RPMI8226 (cell line): ENCODE data around the gene RARS2.

Source experiments
- DNase-seq: peaks from one replicate; pipeline ENCODE4 v3.0.0-alpha.2; 2015

Gene RARS2

DNA sequence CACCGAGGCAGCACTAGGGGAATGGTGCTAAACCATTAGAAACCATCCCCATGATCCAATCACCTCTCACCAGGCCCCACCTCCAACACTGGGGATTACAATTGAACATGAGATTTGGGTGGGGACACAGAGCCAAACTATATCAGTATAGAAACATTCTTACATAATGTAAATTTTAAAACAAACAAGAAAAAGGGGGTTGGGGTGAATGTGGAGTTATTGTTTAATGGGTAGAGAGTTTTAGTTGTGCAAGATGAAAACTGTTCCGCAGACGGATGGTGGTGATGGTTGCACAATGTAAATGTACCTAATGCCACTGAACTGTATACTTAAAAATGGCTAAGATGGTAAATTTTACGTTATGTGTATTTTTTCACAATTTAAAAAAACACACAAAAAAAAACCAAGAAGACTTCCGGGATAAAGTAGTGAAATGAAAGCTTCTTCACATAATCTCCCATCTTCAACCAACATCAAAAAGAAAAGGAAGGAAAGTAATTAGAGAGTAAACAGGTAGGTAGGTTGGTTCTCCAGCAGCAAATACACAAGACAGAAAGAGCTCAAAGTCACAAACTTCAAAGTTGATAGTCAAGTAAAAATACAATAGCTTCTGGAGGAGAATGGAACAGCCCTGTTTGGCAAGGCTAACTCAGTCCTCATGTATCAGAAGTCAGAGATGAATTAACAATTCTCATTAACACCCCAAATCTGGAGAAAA lies 16.3 kb downstream of the RARS2 start:
- DNase-seq = no peak

DNA sequence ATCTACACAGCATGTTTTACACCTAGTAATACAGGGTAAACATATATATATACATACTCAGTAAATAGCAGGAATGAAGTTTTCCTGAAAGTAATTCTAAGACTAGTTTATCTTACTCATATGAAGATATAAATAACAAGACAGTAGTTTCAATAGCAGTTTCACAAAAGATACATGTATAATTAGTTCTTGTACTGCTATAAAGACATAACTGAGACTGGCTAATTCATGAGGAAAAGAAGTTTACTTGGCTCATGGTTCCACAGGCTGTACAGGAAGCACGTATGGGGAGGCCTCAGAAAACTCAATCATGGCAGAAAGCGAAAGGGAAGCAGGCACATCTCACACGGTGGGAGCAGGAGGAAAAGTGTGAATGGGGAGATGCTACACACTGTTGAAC lies 16.9 kb downstream of the RARS2 start:
- no peak for DNase-seq

DNA sequence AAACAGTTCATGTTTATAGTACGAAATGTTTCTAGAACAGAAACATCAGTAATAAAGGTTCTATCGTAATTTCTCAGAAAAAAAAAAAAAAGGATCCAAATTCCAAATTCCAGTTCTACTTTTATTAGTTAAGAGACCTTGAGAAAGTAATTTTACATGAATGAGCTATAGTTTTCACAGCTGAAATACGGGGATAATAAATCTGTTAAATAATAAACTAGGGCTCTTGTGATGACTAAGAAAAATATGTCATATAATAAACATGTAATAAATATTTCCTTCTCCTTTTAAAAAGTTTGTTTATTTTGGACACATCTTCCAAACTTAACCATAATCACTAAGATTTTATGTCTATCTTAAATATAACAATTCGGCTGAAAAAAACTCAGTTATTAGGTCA lies 17.8 kb downstream of the RARS2 start:
- DNase-seq = no peak

DNA sequence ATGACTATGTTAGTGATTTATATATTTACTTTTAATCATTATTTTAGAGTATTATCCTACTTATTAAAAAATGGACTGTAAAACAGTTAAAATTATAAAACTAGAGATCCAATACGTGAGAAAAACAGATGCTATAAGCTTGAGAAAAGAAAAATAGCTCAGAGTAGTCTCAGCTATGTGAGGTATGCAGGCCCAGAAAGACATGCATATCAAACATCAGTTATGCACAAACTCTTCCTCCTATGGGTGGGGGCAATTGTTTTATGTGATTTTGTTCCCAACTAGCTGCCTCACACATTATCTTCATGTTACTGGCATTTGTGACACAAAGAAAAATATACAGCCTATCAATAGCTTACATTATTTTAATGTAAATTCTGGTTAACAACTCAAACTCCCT lies 28.8 kb downstream of the RARS2 start:
- no peak for DNase-seq

DNA sequence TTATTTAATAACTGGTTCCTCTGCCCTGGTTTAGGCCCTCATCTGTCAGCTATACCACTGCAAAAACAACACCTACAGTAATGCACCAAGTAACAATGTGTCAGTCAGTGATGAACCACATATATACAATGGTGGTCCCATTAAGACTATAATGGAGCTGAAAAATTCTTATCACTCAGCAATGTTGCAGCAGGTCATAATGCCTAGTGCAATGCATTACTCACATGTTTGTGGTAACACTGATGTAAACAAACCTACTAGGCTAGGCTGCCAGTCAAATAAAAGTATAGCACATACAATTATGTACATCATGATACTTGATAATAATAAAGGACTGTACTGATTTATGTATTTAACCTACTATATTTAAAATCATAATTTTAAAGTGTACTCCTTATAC lies 31.3 kb downstream of the RARS2 start:
- no peak for DNase-seq

DNA sequence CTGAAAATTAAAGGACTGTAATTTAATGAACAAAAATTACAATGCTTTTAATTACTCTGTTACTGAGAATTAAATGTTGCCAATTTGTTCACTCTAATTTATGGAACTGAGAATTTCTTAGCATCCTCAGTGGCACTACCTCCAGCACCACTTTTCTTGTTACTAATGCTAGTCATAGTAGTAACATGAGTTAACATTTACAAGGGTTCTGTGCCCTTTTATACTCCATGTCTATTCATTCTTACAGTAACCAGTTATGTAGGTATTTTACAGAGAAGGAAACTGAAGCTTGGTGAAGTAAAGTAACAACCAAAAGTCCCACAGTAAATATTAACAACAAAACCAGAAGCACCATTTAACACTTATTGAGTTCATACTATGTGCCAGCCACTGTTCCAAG lies 34.3 kb downstream of the RARS2 start:
- no peak for DNase-seq

DNA sequence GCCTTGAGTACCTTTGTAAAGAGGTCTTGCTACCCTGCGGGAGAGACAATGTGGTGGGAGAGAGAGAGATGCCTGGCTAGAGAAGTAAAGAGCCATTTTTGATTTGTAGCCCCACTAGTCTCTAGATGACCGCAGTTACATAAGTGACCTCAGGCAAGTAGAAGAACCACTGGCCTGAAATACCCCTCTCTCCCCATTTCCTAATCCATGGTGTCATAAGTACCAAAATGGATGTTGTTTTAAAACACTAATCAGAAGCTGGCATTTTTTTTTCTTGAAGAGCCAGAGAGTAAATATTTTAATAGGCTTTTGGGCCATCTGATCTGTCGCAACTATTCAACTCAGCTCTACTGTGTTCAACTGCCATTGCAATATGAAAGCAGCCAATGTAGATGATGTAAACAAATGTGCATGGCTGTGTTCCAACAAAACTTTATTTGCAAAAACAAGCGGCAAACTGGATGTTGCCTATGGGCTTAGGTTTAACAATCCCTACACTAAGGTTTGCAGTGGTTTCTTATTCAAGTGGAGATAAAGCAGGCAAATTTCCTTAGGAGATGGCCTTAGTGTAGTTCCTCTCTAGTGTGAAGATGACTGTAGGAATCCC lies 36.5 kb downstream of the RARS2 start:
- no peak for DNase-seq

DNA sequence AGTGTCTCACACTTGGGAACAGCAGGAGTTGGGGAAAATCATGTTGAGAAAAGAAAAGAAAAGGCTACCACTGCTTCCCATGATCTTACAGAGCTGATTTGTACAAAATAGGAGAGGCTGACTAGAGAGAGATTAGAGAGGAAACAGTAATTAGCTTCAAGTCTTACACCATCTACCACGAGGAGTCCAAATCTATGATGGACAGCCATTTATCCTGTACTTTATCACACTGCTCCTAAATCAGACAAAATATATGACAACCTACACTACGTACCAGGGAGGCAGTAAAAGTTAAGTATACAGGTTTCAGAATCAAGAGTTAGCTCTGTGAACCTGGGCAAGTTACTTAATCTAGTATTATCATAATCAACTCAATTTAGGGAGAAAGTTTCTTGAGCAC lies 38.0 kb downstream of the RARS2 start:
- DNase-seq = no peak

DNA sequence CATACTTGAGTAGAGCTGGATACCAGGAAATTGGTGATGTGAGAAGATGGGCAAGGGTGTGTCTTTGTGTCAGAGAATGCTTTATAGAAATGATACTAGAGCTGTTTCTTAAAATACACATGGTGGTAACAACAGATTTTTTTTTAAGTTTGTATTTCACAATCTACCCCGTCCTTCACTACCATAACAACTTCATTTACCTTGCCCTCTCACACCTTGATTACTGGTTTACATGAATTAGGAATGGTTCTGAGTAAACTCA lies 45.4 kb downstream of the RARS2 start:
- no peak for DNase-seq

DNA sequence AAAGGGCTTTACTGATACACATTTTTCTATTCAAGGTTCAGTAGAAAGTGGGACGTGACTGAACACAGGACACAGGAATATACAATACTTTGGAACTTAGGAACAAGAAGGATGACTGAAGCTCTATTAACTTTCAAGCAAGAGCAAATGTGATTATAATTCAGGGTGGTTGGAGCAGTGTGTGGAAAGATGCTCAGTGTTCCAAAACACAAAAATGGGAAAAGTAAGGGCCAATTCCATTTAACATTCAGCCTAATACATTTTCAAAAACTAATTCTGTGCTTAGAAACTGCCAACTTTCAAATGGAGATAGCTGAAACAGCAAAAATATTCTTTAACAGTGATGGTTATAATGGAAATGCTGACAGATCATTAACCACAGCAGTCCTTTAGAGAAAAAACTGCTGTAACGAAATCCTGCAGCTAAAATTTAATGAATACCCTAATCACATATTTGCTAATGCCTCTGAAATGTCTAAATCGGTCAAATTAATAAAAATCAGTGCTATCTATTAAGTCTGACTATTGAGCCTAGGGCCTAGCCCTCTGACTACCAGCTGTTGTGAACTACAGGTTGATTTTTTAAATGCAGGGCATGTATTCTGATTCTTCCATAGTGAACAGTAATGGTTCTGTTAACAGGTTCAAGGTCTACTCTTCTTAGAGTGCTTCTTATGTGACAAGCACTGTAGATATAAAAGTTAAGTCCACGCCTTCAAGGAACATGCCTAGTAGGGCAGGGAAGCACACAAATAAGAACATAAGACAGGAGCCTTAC lies 45.9 kb downstream of the RARS2 start:
- no peak for DNase-seq

DNA sequence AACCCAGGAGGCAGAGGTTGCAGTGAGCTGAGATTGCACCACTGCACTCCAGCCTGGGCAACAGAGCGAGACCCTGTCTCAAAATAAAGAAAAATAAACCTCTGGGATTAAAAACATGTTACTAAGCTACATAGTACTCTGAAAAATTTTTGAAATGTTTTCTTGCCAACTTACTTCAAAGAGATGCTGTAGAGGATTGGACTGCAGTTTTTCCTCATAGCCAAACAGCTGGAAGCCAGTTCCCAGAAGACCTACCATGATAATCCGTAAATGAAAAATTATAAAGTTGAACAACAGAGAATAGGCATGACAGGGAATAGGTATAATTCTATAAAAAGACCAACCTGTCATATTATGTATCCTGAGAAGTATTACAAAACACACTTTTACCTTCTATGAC lies 48.0 kb downstream of the RARS2 start:
- DNase-seq = no peak

DNA sequence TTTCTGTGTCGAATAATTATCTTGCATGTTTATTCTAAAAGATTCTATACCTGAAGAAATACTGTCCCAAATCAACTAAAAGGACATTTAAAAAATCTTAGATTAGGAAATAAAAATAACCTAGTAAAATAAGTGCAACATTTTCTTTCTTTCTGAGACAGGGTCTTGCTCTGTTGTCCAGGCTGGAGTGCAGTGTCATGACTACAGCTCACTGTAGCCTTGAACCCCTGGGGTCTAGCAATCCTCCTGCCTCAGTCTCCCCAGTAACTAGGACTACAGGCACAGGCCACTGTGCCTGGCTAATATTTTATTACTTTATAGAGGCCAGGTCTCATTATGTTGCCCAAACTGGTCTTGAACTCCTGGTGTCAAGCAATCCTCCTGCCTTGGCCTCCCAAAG lies 48.7 kb downstream of the RARS2 start:
- no peak for DNase-seq

DNA sequence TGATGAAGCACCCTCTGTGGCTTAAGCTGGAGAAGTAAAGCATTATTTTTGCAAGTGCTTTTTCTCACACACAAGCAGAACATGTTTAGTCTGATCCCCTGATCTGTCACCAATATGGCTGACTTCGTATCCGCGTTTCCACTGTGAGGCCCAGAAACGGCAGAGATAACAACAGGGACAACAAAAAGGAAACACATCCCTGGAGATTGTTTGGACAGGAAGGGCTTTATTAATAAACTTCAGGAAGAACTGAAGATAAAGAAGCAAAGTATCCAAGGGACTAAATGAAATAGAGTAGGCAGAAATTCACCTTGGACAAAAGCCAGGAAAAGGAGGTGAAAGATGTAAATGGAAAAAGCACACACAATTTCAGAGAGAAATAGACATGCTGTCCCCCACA lies 49.2 kb downstream of the RARS2 start:
- no peak for DNase-seq

DNA sequence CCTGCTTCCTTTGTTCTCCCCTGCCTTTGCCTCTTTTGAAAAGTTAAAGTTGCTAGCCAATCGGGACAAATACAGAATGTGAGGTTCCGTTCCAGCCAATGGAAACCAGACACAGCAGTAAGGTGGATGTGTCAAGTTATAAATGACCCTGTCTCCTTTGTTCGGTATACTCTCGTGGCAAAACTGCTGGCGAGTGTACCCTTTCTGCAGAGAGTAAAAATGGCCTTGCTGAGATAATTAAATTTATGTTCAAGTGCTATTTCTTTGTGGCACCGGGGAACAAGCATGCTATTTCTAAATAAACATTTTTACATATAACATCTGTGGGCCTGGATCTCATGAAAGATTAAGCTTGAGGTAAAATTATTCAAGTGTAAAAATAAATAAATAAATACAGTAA lies 50.2 kb downstream of the RARS2 start:
- no peak for DNase-seq

DNA sequence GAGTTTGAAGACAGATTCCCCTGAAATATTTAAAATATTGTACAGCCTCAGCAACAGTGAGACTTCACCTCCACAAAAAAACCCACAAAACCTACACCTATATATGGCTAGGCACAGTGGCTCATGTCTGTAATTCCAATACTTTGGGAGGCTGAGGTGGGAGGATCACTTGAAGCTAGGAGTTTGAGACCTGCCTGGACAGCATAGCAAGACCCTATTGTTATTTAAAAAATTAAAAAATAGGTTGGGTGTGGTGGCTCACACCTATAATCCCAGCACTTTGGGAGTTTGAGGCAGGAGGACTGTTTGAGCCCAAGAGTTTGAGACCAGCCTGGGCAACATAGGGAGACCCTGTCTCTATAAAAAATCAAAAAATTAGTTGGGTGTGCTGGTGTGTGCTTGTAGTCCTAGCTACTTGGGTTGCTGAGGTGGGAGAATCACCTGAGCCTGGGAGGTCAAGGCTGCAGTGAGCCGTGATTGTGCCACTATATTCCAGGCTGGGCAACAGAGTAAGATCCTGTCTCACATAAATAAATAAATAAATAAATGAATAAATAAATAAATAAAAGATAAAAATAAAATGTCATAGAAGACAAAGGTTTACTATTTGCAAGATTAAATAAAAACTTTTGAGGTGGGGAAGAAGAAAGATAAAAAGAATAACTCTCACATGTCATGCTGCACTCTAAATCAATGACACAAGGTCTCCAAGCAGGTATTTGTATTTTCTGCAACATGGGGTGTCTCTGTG lies 51.1 kb downstream of the RARS2 start:
- DNase-seq = no peak

DNA sequence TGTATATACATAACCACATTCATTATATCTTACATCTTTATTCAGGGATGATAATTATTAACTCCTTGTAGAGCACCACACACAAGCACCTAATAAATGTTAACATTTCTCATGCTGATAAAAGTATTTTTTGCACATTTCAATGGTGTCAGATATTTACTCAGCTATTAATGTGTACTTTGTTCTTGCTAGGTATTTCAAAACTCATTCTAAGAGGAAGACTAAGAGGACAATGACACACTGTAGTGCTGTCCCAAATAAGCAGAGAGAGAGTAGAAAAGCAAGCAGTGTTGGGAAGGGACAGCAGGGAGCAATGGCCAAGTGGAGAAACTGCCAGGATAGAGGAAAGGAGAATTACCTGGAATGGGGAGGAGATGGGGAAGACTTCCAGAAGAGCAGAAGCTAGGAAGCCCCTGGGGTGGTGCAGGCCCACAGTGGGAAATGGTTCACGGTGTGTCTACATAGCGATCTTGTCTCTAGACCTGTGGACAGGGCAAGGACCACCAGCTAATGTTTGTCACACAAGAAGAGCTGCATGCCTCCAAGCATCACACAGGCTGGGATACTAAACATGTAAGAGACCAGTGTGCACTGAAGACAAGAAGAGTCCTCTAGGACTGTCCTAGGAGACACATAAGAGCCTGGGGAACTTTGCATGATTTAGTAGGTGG lies 55.3 kb downstream of the RARS2 start:
- DNase-seq = no peak

DNA sequence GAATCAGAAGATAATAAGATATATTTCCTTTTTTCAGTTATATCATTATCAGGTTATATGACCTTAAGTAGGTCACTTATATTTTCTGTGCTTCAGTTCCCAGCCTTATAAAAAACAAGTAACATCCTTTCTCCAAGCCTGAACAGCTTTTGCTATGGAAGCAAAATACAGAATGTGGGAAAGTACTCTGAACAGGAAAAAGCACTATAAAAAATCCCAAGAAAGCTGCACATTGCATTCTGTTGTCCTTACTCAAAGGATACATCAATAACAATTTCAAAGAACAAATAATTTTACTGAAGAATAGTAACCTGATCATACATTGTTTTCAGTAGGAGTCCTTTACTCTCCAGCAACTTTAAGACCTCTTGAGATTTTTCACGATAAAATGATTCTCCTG lies 60.6 kb downstream of the RARS2 start:
- no peak for DNase-seq

DNA sequence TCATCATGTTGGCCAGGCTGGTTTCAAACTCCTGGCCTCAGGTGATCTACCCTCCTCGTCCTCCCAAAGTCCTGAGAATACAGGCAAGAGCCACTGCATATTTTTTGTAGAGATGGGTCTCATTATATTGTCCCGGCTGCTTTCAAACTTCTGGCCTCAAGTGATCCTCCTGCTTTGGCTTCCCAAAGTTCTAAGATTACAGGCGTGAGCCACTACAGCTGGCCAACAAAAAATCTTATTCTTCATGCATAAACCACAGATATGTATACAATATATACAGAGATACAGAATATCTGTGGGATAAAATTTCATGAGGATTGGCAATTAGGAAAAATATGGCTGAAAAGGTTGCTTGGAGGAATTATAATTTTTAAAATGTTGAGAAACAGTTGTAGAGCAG lies 67.1 kb downstream of the RARS2 start:
- DNase-seq = no peak

DNA sequence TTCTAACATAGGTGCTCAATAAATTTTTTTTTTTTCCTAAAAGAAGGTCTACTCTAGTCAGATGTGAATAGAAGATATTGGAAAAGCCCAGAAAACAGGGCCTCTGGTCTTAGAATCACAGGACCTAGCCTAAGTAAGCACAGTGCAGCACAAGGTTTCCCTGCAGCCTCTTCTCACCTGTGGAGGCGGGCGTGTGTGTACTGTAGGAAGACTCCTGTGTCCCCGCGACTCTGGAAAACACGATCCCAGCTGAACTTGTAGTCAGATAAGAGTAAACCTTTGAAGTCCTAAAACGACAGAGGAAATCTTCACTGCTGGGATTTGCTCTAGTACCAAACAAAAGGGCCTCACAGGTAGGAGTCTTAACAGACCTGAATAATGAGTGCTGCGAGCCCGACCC lies 71.3 kb downstream of the RARS2 start:
- no peak for DNase-seq

DNA sequence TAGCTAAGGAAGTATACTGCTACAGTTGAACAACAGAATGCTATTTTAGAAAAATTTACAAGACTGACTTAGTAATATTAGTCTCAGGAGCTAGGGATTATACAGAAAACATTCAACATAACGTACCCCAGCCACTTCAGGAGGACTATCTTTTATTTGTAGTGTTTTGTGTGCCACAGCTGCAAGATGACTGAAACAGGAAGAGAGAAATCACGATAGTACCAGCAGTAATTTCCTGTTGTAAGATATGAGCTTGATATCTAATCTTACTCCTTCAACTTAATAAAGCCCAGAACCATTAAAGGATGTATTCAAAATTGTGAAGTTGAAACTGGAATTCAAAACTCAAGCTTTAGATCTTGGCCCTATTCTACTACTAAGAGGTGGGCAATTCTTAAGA lies 75.0 kb downstream of the RARS2 start:
- no peak for DNase-seq

DNA sequence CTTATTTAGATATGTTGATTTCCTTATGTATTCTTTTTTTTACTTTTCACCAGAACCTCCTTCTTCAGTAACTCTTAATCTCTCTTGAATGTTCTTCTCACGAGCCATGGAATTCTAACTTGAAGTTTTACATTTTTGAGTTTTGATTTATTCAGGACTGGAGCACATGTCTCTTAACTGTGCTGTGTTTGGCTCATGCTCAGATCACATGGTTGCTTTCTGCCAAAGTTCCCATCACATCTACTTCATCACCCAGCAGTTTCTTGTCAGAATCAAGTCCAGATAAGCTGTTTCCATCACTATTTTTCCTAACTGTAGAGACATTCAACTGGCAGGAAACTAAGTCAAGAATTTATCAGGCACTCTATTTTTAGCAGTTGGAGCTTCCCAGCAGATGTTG lies 85.3 kb downstream of the RARS2 start:
- DNase-seq = no peak

DNA sequence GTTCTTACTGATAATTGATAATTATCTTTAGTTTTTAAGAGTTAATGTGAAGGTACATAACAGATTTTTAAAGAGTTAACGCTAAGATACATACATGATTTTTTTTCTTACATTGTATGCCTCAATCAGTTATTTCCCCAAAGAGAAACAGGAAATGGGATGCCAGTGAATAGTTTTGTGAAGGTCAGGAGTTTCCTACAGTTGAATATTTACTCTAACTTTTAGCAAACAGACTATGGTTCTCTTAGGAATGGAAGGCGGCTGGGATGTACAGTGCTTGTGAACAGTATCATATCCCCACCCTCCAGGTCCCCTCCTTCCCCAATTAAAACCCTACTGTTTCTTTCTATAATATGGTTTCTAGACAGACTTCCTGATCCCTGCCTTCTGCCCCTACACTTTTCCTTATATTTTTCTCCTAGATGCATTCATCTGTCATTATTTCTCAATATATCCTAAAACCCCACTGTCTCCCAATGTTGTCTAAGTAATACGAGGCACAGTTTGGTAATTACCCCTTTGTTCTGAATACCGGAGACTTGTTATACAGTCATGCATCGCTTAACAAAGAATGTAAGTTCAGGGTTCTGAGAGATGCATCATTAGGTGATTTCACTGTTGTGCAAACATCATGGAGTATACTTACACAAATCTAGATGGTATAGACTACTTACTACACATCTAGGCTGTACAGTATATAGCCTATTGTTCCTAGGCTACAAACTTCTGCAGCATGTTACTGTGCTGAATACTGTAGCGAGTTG lies 87.8 kb downstream of the RARS2 start:
- no peak for DNase-seq

DNA sequence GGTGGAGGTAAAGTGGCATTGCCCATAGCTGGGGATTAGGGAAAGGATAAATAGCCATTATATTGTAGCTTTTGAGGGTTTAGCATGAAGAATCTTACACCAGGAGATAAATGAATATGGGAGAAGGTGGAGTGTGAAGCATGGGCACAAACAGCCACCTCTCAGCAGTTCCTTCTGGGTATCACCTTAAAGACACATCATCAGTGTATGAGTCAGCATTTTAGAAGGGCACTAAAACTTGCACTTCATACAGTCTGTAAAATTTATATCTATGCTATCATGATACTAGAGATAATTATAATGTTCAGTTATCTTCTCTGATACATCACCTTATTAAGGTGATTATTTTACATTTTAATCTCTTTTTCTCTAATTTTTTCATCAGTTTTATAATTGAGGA lies 91.7 kb downstream of the RARS2 start:
- no peak for DNase-seq
